ENCODE data around the gene VRTN.

DNA sequence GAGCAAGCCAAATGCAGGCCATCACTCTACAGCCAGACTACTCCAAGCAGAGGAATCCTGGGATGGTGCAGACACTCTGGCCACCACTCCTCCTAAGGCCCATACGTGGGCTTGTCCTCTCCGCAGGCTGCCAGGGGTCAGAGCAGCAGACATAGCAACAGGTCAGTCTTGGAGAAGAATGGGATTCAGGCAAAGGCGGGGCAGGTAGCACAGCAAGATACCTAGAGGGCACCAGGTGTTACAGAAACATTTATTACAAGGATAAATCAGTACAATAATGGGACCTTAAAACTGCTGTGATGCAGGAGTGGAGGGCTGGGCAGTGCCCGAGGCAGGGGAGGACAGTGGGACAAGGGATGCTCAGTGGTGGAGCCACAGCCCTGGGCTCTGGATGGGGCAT is 57.4 kb downstream of the VRTN start:
- TF ChIP-seq, protein P1, sequence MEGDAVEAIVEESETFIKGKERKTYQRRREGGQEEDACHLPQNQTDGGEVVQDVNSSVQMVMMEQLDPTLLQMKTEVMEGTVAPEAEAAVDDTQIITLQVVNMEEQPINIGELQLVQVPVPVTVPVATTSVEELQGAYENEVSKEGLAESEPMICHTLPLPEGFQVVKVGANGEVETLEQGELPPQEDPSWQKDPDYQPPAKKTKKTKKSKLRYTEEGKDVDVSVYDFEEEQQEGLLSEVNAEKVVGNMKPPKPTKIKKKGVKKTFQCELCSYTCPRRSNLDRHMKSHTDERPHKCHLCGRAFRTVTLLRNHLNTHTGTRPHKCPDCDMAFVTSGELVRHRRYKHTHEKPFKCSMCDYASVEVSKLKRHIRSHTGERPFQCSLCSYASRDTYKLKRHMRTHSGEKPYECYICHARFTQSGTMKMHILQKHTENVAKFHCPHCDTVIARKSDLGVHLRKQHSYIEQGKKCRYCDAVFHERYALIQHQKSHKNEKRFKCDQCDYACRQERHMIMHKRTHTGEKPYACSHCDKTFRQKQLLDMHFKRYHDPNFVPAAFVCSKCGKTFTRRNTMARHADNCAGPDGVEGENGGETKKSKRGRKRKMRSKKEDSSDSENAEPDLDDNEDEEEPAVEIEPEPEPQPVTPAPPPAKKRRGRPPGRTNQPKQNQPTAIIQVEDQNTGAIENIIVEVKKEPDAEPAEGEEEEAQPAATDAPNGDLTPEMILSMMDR (IDR thresholded peaks at IDR 0.05), result no peak
- no peak for TF ChIP-seq POLR2A (IDR thresholded peaks at IDR 0.05; ENCODE audit: low read depth)

All from esophagus muscularis mucosa (tissue), 3 donors.